ENCODE data around the gene CFAP43.

Gene CFAP43

DNA sequence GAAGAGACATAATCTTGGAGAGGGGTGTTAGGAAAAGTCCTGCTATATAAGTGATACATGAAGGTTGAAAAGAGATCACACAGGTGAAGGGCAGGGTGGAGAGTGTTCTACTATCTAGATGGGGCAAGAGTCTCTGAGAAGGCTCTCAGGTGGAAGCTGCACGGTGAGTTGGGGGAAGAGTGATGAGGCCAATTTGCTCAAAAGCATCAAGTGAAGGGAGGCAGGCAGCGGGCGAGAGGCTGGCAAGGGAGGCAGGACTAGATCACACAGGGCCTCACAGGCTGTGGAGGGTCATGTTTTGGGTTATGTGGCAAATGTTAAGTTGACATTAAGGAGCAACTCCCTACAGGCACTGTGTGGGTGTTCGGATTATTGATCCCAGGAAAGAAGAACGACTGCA, 143.9 kb downstream of the CFAP43 start:
- no peak for FAIRE-seq

DNA sequence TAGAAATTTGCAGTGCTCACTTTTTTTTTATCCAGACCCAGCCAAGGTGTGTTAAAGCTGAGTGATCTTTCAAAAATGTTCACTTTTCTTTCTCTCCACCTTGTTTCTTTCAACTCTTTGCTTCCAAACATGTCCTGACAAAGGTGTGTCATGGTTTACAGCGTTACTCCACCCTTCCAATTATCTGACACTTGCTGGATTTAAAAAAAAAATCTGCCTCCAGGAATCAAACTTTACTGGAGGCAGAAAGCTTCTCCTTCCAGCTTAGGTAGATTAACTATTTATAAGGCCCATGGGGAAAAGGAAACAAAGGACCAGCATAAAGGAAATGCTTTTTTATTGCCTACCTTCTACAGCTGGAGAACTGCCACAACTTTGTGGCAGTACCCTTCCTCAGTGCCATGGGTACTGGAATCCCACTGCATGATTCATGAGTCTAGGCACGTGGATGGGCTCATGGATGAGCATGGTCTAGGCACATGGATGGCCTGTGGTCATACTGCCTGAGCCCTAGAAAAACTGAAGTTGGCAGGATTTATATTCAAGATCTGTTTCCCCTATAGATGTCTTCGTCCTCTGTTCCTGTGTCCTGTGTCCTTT, 146.3 kb downstream of the CFAP43 start, which contains the start of gene COL17A1:
TSS of gene COL17A1 (minus strand) at position 80 of the 600 bp plus-strand sequence. CDS start 5,207 bp downstream, outside the sequence.
- FAIRE-seq = no peak

DNA sequence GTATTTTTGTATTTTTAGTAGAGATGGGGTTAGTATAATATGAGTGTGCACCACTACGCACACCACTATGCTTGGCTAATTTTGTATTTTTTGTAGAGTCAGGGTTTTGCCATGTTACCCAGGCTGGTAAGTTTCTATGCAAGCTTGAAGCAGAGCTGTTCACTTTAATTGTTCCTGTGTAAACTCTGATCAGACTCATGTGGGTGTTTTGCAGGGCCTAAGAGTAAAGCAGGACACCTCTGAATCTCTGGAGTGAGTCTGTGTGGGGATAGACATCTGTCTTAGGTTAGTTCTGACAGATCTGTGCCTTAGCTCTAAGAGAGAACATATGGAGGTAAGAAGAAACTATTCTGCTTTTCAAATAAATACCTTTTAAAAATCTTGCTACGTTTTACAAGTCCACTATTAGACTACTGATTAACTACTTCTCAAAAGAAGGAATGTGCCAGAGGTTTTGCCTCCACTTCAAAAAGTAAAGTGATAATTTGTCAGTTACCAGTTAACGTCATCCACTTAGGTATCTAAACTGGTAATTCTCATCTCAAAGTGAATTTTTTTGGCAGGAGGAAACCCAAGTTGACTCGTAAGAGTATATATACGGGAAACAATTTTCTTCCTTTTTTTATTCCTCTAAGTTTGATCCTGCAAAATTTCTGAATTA, 147.6 kb downstream of the CFAP43 start:
- FAIRE-seq = no peak

GRCh38 chr10:104081998-104082397, 150.2 kb downstream of the CFAP43 start:
- no peak for FAIRE-seq

DNA sequence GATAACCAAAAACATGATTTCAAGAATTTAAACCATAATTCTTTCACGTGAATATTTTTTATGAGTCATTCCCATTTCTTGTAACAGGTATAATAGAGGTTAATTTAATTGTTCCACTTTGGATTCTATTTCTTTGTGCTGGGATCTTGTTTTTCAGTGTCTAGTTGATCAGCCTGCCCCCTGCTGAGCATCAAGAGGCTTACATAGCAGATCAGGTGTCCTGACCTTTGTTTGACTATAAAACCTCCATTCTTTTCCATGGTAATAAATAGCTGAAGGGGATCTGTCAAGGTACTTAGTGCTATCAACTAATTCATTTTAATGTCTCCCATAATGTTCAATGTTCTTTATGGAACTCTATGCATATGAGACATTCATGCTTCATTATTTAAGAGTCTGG, 151.4 kb downstream of the CFAP43 start:
- no peak for FAIRE-seq

Measured in G401.6 (cell line).